Measurements from ENCODE around the gene MX2. TPM values are rescaled to one million over a fixed set of nuclear protein-coding genes. Genes with fewer than 3 reads are reported as not detected.

Gene MX2
- total and polyA plus RNA-seq, 2 donors (not counting 1 experiment from before 2014, with no cell fraction given) = 51.2 to 64.3 TPM

DNA sequence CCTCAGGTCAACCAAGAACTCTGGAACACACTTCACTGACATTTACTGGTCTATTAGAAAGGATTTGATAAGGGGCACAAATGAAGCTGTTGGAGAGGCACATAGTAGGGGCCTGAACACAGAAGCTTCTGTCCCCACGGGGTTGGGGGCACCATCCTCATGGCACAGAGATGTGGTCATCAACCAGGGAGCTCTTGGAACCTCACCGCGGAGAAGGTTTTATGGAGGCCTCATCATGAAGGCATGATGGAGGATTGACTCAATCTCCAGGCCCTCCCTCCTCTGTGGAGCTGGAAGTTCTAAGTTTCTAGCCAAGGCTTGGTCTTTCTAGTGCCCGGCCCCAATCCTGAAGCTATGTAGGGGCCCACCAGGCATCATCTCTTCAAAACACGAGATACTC is 87.8 kb downstream of the MX2 start:
- Mint-ChIP-seq H3K4me3 (no peak overlapping the region), H3K4me1 (peaks cover 1% of the 10 kb centered on the region), H3K9me3 (ENCODE audit: insufficient read depth) (no peaks in the 10 kb centered on the region), H3K27me3 (no peaks in the 10 kb centered on the region), H3K27ac (no peak overlapping the region)
- H3K27me3 ChIP-seq (replicated peaks in 1 of 4; ENCODE audit: control extremely low read depth in 1 of 4, control insufficient read depth in 3 of 4, insufficient read depth in 4 of 4, low read length in 3 of 4) = no peaks in the 10 kb centered on the region
- DNase-seq (no peak), ATAC-seq (ENCODE audit: low read depth) (no peak)
- H3K4me3 ChIP-seq (ENCODE audit: control extremely low read depth in 1 of 5, extremely low read depth in 1 of 5, insufficient read depth in 1 of 5, low read depth in 2 of 5, low read length in 4 of 5) = no peak overlapping the region
- TF ChIP-seq, protein P1, sequence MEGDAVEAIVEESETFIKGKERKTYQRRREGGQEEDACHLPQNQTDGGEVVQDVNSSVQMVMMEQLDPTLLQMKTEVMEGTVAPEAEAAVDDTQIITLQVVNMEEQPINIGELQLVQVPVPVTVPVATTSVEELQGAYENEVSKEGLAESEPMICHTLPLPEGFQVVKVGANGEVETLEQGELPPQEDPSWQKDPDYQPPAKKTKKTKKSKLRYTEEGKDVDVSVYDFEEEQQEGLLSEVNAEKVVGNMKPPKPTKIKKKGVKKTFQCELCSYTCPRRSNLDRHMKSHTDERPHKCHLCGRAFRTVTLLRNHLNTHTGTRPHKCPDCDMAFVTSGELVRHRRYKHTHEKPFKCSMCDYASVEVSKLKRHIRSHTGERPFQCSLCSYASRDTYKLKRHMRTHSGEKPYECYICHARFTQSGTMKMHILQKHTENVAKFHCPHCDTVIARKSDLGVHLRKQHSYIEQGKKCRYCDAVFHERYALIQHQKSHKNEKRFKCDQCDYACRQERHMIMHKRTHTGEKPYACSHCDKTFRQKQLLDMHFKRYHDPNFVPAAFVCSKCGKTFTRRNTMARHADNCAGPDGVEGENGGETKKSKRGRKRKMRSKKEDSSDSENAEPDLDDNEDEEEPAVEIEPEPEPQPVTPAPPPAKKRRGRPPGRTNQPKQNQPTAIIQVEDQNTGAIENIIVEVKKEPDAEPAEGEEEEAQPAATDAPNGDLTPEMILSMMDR (IDR thresholded peaks at IDR 0.05) = no peak
- TF ChIP-seq EZH2 (IDR thresholded peaks at IDR 0.05; ENCODE audit: borderline replicate concordance, insufficient read depth, low read depth, low read length, poor library complexity, severe bottlenecking) = no peak
- ChIA-PET CTCF (interaction anchor here (2.6 kb wide), 1 partner anchor 166 kb away, joined by 16 read pairs; no protein-coding TSS in a partner anchor), POLR2A (no interaction called here)
- H3K79me2 ChIP-seq (ENCODE audit: control insufficient read depth, insufficient read depth, low read length) = no peaks in the 10 kb centered on the region
- H3K4me1 ChIP-seq (ENCODE audit: control insufficient read depth in 2 of 2, insufficient read depth in 2 of 2, low read length in 2 of 2) = no peaks in the 10 kb centered on the region
- intact Hi-C loops (cut with micrococcal nuclease) = no loop called here
- H4K20me1 ChIP-seq (ENCODE audit: control insufficient read depth, insufficient read depth, low read length, poor library complexity, severe bottlenecking) = peaks cover 3% of the 10 kb centered on the region
- H3K9ac ChIP-seq (ENCODE audit: low read length) = no peak overlapping the region
- no peaks in the 10 kb centered on the region for H3K9me3 ChIP-seq (ENCODE audit: control extremely low read depth in 1 of 3, control insufficient read depth in 2 of 3, insufficient read depth in 1 of 3, low read length in 2 of 3)
- H3K27ac ChIP-seq (ENCODE audit: low read length in 2 of 2) = no peak overlapping the region
- H3K36me3 ChIP-seq (replicated peaks in 1 of 2; ENCODE audit: control extremely low read depth in 1 of 2, control insufficient read depth in 1 of 2, extremely low read depth in 1 of 2, insufficient read depth in 2 of 2, low read length in 1 of 2) = peaks cover 0 to 87% of the 10 kb centered on the region in 2 experiments
- no peak overlapping the region for H2AFZ ChIP-seq (ENCODE audit: insufficient read depth, low read depth, low read length, poor library complexity, severe bottlenecking)
- WGBS (ENCODE audit: insufficient coverage) = 100% methylated on average over 1 of the region's 5 CpGs
- no peak overlapping the region for H3K4me2 ChIP-seq (replicated peaks; ENCODE audit: low read depth, low read length, poor library complexity, severe bottlenecking)

DNA sequence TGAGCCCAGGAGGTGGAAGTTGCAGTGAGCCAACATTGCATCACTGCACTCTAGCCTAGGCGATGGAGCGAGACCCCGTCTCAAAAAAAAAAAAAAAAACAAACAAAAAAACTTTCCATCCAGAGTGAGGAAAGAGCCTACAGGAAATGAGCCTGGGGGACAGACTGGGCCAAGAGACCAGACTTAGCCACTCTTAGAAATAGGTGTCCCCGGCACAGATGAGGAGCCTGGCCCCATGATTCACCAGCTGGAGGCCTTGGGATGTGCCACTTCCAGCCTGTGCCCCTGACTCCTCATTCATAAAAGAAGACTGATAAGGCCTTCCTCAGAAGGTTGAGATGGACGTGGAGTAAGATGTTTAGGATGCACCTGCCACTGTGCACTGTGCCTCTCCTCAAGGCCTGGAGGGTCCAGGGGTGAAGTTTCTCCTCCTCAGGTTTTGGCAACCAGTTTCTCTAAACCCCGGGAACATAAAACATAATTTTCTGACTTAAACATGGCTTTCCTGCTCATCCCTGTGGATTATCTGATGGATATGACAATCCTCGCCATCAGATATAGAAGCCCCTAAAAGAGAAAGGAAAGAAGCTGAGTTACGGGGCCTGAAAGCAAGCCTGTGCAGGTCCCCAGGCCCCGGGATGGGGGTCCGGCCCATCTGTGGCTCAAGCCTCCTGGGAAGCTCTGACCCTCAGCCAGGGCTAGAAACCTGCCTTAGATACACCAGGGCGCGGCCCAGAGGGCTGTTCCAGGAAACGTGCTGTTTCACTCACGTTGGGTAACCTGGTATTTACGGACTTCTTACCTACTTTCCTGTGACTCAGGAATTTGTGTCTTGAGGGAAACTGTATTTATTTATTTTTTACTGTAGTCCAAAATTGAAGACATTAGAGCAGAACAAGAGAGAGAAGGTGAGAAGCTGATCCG is 90.2 kb downstream of the MX2 start:
- no peak overlapping the region for H2AFZ ChIP-seq (ENCODE audit: insufficient read depth, low read depth, low read length, poor library complexity, severe bottlenecking)
- no peak for DNase-seq
- ChIA-PET POLR2A (no interaction called here), CTCF (interaction anchor here (1.6 to 2.6 kb wide), 3 partner anchors 8 to 169 kb away, joined by 4 to 16 read pairs (median 6); no protein-coding TSS in a partner anchor)
- H3K79me2 ChIP-seq (ENCODE audit: control insufficient read depth, insufficient read depth, low read length) = no peaks in the 10 kb centered on the region
- no peaks in the 10 kb centered on the region for H3K9me3 Mint-ChIP-seq (ENCODE audit: insufficient read depth)
- no peaks in the 10 kb centered on the region for H3K27me3 Mint-ChIP-seq
- 96% methylated on average over 9 of the region's 16 CpGs for WGBS (ENCODE audit: insufficient coverage)
- no peak for ATAC-seq (ENCODE audit: low read depth)
- TF ChIP-seq, protein P1 (IDR thresholded peaks at IDR 0.05) = no peak
- no peak for TF ChIP-seq EZH2 (IDR thresholded peaks at IDR 0.05; ENCODE audit: borderline replicate concordance, insufficient read depth, low read depth, low read length, poor library complexity, severe bottlenecking)
- intact Hi-C loops (cut with micrococcal nuclease) = no loop called here
- H3K9me3 ChIP-seq (ENCODE audit: control extremely low read depth in 1 of 3, control insufficient read depth in 2 of 3, insufficient read depth in 1 of 3, low read length in 2 of 3) = no peaks in the 10 kb centered on the region
- H3K4me1 Mint-ChIP-seq = peaks cover 1% of the 10 kb centered on the region
- H3K36me3 ChIP-seq (replicated peaks in 1 of 2; ENCODE audit: control extremely low read depth in 1 of 2, control insufficient read depth in 1 of 2, extremely low read depth in 1 of 2, insufficient read depth in 2 of 2, low read length in 1 of 2) = peaks cover 0 to 82% of the 10 kb centered on the region in 2 experiments
- H3K4me1 ChIP-seq (ENCODE audit: control insufficient read depth in 2 of 2, insufficient read depth in 2 of 2, low read length in 2 of 2) = no peaks in the 10 kb centered on the region
- H3K4me3 ChIP-seq (ENCODE audit: control extremely low read depth in 1 of 5, extremely low read depth in 1 of 5, insufficient read depth in 1 of 5, low read depth in 2 of 5, low read length in 4 of 5) = no peak overlapping the region
- no peak overlapping the region for H3K27ac ChIP-seq (ENCODE audit: low read length in 2 of 2)
- H3K27me3 ChIP-seq (replicated peaks in 1 of 4; ENCODE audit: control extremely low read depth in 1 of 4, control insufficient read depth in 3 of 4, insufficient read depth in 4 of 4, low read length in 3 of 4) = no peaks in the 10 kb centered on the region
- H3K9ac ChIP-seq (ENCODE audit: low read length) = no peak overlapping the region
- no peak overlapping the region for H3K4me3 Mint-ChIP-seq
- H4K20me1 ChIP-seq (ENCODE audit: control insufficient read depth, insufficient read depth, low read length, poor library complexity, severe bottlenecking) = peaks cover 4% of the 10 kb centered on the region
- H3K27ac Mint-ChIP-seq = no peak overlapping the region
- H3K4me2 ChIP-seq (replicated peaks; ENCODE audit: low read depth, low read length, poor library complexity, severe bottlenecking) = no peak overlapping the region

All from B cell (primary cell).